AG09319 (cell line): Measurements from ENCODE around the gene MFSD6.

ENCODE experiments used
- DNase-seq: peaks from one replicate; pipeline ENCODE4 v3.0.0-alpha.2; 2010; ENCODE audit warnings: low read depth; ENCODE audit errors: extremely low read depth
- CTCF ChIP-seq: IDR thresholded peaks from 2 replicates; pipeline ENCODE4 v1.5.1; 2011; ENCODE audit warnings: low read depth, mild to moderate bottlenecking, inconsistent platforms, low read length, moderate library complexity

Gene MFSD6

GRCh38 chr2:190457256-190457655 lies 49.1 kb downstream of the MFSD6 start:
- DNase-seq, result no peak
- no peak for TF ChIP-seq CTCF

- no peak for DNase-seq
- no peak for TF ChIP-seq CTCF
Measured at GRCh38 chr2:190458352-190459107, 50.4 kb downstream of the MFSD6 start.

DNA sequence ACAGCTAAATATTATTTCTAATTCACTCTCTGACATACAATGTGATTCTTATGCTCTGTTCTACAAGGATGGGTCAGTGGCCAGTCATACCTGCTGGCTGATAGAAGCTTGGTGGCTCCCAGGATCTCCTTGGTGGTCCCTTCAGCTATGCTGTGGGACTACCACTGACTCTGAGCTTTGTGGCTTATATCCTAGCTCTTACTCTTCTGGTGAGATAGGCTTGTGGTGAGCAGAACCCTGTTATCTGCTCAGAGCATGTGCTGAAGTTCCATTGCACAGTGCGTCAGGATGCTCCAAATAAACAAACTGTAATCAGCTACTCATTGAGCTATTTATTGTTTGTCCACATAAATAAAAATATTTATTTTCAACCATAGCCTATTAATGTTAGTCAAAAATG lies 51.7 kb downstream of the MFSD6 start:
- no peak for TF ChIP-seq CTCF
- DNase-seq, result no peak

GRCh38 chr2:190460487-190460886 lies 52.3 kb downstream of the MFSD6 start:
- no peak for DNase-seq
- no peak for TF ChIP-seq CTCF

DNA sequence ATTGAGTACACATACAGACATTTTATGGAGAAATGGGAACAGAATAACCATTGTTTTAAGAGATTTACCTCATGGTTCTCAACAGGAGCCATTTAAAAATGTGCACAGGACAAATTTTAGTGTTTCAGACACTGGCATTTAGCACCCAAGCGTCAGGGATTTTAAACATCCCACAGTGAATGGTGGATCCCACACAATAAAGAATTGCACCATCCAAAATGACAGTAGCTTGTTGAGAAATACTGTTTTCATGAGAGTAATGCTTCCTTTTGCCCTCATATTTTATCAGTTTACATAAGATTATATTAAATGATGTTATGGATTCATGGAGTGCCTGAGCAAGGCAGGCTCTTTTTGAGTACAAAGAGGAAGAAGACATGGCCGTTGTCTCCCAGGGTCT lies 54.0 kb downstream of the MFSD6 start:
- no peak for TF ChIP-seq CTCF
- DNase-seq, result no peak

- DNase-seq, result no peak
- no peak for TF ChIP-seq CTCF
Measured at GRCh38 chr2:190462611-190463010, 54.5 kb downstream of the MFSD6 start.

DNA sequence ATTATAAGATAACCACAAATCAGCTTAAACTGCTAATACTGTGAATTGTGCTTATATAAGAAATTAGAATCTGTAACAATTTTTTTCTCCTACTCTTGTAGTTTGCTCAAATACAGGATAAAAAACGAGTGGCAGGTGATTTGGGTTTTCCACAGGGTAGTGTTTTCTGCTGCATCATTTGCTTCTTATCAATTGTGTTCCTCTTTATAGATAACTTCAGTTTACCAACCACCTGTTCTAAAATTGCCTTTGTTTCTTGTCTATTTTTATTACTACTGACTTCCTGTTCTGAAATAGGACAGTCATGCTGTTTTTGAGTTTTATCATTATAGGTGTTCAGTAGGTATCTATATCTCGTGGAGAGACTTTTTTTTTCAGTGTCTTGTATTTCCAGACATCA lies 56.9 kb downstream of the MFSD6 start:
- no peak for TF ChIP-seq CTCF
- DNase-seq, result no peak
